Right lobe of liver (tissue), 6 donors: ENCODE data around the gene NTN1. TPM values are rescaled to one million over a fixed set of nuclear protein-coding genes. Genes with fewer than 3 reads are reported as not detected.
A peak's percentile ranks its signal among the peaks of the same experiment; 100 is the strongest.
"Not testable (repeated sequence)": the region's sequence is repeated elsewhere in the genome, so short reads cannot be mapped to it uniquely, and the experiment has no call there.

Experiments
- ATAC-seq, 4 donors: fragments of 200-7000 bp; cut with Tn5 transposase; one replicate each; pipeline ENCODE4 v1.9.1; 2020; ENCODE audit warnings: mild to moderate bottlenecking in 4 of 4, moderate library complexity in 4 of 4
- DNase-seq, 3 donors: peaks; one replicate each; pipeline ENCODE4 v3.0.0-alpha.2; 2020
- H3K27ac ChIP-seq, 3 donors: fragments of 200-600 bp; one replicate each; pipeline ENCODE4 v1.8.0; 2022
- H3K27me3 ChIP-seq, 2 donors: fragments of 200-600 bp; one replicate each; pipeline ENCODE4 v1.8.0; 2022
- H3K36me3 ChIP-seq, 4 donors: fragments of 200-600 bp; sonication (generic) in 1 of 4; one replicate each; pipeline versions ENCODE4 v1.5.1 to v1.8.0; 2017 to 2022; ENCODE audit warnings: control low read depth in 1 of 4
- H3K4me1 ChIP-seq, 4 donors: fragments of 200-600 bp; sonication (generic) in 1 of 4; one replicate each; pipeline versions ENCODE4 v1.5.1 to v1.8.0; 2017 to 2022; ENCODE audit warnings: control low read depth in 1 of 4
- H3K4me3 ChIP-seq, 3 donors: fragments of 200-600 bp; one replicate each; pipeline ENCODE4 v1.8.0; 2022
- H3K9me3 ChIP-seq, 4 donors: fragments of 200-600 bp; sonication (generic) in 1 of 4; one replicate each; pipeline versions ENCODE4 v1.5.1 to v1.8.0; 2017 to 2022; ENCODE audit warnings: control low read depth in 1 of 4
- POLR2A ChIP-seq: fragments of 450-650 bp; IDR thresholded peaks from one replicate; pipeline ENCODE4 v1.6.1; 2017; ENCODE audit warnings: antibody characterized with exemption, mild to moderate bottlenecking
- WGBS: methylation state at CpG from one replicate; pipeline ENCODE4 v1.1.6; 2018; ENCODE audit warnings: low coverage, low lambda C conversion rate; ENCODE audit not compliant: insufficient coverage; ENCODE audit errors: missing lambda C conversion rate; 5-methylcytosine and 5-hydroxymethylcytosine counted together
- intact Hi-C, 2 donors: fragments of 100-400 bp; cut with DNase I; formaldehyde crosslinking; loops; one replicate each; pipeline versions ENCODE4 v1.11.2 to v1.14.1; 2022
- total RNA-seq, 6 experiments: library from RNA; depleted of rRNA in 2 of 6; stranded (reverse); fragments of >200 nt in 2 of 6; fragmentation: NEBNext Ultra II Directional in 3 of 6; extraction: Animal tissue kit (Norgen Biotek cat#: 25700) in 3 of 6; gene quantifications; one replicate each; pipeline versions ENCODE4 v1.1.0 to v1.2.4, GENCODE V29; 2016 to 2023
- TF ChIP-seq, protein P1 (sequence below), 4 donors: fragments of 200-600 bp in 3 of 4; fragments of 450-650 bp in 1 of 4; IDR thresholded peaks; one replicate each; pipeline versions ENCODE4 v1.5.1 to v1.8.0; 2016 to 2022; ENCODE audit warnings: antibody characterized with exemption in 4 of 4, mild to moderate bottlenecking in 2 of 4
- donor health status: DM: no; HTN: yes; CAD: no.
- donor health status: DM: no; HTN: no; CAD: no.
- donor health status: DM: no; HTN: no; CAD: no.
- donor health status: DM: no; HTN: yes; CAD: no.
- donor health status: DM: no; HTN: yes; CAD: no.

Gene NTN1
- total RNA-seq, 6 experiments from 2014 or later: 3.5 to 12.5 (median 8.5) TPM

DNA sequence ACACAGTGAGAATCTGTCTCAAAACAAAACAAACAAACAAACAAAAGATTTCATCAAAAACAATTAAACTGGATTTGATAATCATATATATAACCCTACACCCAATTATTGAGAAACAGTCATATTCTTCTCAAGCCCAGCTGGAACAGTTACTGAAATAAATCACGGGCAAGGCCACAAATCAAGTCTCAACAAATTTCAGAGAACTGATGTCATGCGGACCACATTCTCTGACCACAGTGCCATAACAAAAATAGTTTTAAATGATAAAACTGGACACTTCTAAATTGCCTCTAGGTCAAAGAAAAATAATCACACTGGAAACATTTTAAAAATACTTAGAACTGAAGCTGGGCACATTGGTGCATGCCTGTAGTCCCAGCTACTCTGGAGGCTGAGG lies 39.9 kb upstream of the NTN1 start:
- Histone ChIP-seq H3K4me3 (no peak overlapping the region), H3K9me3 (no peaks in the 10 kb centered on the region)

DNA sequence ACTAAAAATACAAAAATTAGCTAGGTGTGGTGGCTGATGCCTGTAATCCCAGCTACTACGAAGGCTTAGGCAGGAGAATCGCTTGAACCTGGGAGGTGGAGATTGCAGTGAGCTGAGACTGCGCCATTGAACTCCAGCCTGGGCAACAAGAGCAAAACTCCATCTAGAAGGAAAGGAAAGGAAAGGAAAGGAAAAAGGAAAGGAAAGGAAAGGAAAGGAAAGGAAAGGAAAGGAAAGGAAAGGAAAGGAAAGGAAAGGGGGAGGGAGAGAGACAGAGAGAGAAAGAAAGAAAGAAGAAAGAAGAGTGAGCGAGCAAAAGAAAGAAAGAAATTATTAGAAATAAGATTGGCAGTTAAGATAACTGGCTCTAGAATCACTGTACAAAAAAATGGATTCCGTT lies 37.1 kb upstream of the NTN1 start:
- 88% methylated on average over 5 of the region's 5 CpGs for WGBS
- H3K9me3 ChIP-seq, H3K4me1 ChIP-seq, H3K4me3 ChIP-seq, ATAC-seq, H3K27ac ChIP-seq, H3K27me3 ChIP-seq, DNase-seq, H3K36me3 ChIP-seq, intact Hi-C loops: not testable (repeated sequence)

More for the DNA sequence above, 39.9 kb upstream of the NTN1 start:
- TF ChIP-seq, protein P1, sequence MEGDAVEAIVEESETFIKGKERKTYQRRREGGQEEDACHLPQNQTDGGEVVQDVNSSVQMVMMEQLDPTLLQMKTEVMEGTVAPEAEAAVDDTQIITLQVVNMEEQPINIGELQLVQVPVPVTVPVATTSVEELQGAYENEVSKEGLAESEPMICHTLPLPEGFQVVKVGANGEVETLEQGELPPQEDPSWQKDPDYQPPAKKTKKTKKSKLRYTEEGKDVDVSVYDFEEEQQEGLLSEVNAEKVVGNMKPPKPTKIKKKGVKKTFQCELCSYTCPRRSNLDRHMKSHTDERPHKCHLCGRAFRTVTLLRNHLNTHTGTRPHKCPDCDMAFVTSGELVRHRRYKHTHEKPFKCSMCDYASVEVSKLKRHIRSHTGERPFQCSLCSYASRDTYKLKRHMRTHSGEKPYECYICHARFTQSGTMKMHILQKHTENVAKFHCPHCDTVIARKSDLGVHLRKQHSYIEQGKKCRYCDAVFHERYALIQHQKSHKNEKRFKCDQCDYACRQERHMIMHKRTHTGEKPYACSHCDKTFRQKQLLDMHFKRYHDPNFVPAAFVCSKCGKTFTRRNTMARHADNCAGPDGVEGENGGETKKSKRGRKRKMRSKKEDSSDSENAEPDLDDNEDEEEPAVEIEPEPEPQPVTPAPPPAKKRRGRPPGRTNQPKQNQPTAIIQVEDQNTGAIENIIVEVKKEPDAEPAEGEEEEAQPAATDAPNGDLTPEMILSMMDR (IDR thresholded peaks at IDR 0.05): no peak
- no peak for TF ChIP-seq POLR2A
- DNase-seq (no peak), ATAC-seq (no peak)
- Histone ChIP-seq H3K27me3 (no peaks in the 10 kb centered on the region), H3K4me1 (no peaks in the 10 kb centered on the region), H3K27ac (no peak overlapping the region), H3K36me3 (no peaks in the 10 kb centered on the region)
- intact Hi-C loops: no loop called here
- WGBS: 86% methylated on average over 2 of the region's 2 CpGs

DNA sequence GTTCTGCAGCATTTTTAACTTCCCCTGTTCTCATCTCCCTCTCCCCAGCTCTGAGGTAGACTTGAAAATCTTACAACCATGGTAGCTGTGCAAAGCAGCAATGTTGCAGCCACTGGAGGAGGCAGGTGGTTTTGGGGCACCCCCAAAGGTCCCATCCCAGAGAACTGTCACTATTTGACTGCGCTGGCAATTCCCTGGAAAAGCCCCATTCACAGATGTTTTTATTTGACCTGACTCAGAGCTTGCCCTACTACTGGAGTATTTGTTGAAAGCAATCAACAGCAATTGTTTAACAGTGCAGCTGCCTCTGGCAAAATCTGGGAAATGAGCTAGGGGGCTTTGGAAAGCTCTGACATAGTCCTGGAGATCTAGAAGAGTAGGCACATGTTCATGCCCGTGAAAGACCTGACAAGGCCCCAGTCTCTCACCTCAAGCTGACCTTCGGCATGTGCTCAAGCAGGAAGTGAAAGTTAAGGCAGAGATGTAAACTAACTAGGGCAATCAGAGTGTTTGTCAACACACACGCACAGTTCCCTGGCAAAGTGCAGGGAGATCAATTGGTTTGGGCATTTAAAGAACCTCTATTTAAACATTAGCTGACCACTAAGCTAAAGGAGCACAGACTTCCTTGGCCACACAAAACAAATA lies 36.1 kb upstream of the NTN1 start:
- TF ChIP-seq, protein P1 (IDR thresholded peaks at IDR 0.05): no peak
- TF ChIP-seq POLR2A: no peak

DNA sequence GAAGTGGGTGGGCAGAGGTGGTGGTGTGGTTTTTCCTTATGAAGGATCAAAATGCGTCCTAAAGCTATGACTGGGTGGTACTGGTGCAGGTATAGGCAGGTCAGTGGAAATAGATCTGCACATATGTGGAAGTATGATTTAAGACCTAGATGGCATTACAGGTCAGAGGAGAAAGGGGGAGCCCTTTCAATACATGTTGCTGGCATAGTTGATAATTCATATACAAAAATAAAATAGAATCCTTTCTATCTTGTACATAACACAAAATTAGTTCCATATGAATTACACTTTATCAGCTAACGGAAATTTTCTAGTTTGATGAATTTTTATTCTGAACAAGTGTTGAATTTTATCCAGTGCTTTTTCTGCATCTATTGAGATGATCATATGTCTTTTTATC lies 35.0 kb upstream of the NTN1 start:
- peaks cover 0 to 9% (median 0%) of the 10 kb centered on the region in 4 donors for H3K4me1 ChIP-seq

More for the DNA sequence above, 36.1 kb upstream of the NTN1 start:
- no peak for DNase-seq
- no peaks in the 10 kb centered on the region for H3K27me3 ChIP-seq
- H3K36me3 ChIP-seq: no peaks in the 10 kb centered on the region
- H3K4me1 ChIP-seq: peaks cover 0 to 9% (median 0%) of the 10 kb centered on the region in 4 donors
- intact Hi-C loops: no loop called here
- H3K27ac ChIP-seq: no peak overlapping the region
- no peak overlapping the region for H3K4me3 ChIP-seq
- WGBS: 37% methylated on average over 4 of the region's 4 CpGs
- no peaks in the 10 kb centered on the region for H3K9me3 ChIP-seq
- peak; percentile 71 to 93 (median 90) for ATAC-seq

DNA sequence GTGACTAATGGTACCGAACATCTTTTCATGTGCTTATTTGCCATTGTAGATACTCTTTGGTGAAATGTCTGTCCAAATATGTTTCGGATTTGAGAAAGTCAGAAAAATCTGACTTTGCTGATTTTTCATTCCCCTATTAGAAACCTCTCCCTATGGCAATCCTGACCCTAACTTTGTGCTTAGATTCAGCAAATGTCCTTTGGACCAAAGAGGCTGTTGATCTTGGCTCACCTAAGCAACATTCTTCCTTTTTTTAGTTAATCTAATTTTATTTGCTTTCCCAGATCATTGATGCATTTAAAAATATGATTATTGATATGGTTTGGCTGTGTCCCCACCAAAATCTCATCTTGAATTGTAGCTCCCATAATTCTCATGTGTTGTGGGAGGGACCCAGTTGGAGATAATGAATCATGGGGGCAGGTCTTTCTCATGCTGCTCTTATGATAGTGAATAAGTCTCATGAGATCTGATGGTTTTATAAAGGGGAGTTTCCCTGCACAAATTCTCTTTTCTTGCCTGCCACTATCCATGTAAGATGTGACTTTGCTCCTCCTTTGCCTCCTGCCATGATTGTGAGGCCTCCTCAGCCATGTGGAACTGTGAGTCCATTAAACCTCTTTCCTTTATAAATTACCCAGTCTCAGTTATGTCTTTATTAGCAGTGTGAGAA lies 32.9 kb upstream of the NTN1 start:
- H3K27me3 ChIP-seq, H3K27ac ChIP-seq, H3K4me1 ChIP-seq, H3K36me3 ChIP-seq, H3K4me3 ChIP-seq, intact Hi-C loops, DNase-seq, H3K9me3 ChIP-seq: not testable (repeated sequence)
- 72% methylated on average over 2 of the region's 2 CpGs for WGBS
- ATAC-seq: peak in 3 of 4 donors; percentile 19 to 58 (median 43)

More for the DNA sequence above, 35.0 kb upstream of the NTN1 start:
- no peaks in the 10 kb centered on the region for H3K9me3 ChIP-seq
- H3K27ac ChIP-seq: no peak overlapping the region
- intact Hi-C loops: no loop called here
- H3K36me3 ChIP-seq: no peaks in the 10 kb centered on the region
- no peak for TF ChIP-seq POLR2A
- TF ChIP-seq, protein P1 (IDR thresholded peaks at IDR 0.05): peak in 1 of 4 donors; percentile 8
- ATAC-seq (no peak), DNase-seq (no peak)
- H3K27me3 ChIP-seq: no peaks in the 10 kb centered on the region
- no peak overlapping the region for H3K4me3 ChIP-seq
- 77% methylated on average over 2 of the region's 2 CpGs for WGBS
